Measurements from ENCODE around the gene GRID1.

DNA sequence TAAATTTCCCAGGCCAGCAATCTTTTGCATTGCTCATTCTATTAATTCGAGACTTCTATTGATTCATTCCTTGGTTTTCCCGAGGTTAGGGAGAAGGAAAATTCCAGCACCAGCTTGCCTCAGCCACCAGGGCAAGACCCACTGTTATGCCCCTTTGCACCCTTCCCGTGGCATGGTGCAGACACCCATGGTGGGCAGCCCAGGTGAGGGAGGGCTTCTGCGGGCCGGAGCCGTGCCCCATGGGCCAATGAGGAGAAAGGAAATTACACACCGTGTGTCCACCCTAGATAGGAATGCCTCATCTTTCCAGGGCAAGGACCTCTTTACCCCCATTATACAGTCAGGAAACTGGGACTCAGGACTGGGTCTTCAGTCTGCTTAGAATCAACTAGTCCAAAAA is 4.5 kb upstream of the GRID1 start:
- TF ChIP-seq, protein P1, sequence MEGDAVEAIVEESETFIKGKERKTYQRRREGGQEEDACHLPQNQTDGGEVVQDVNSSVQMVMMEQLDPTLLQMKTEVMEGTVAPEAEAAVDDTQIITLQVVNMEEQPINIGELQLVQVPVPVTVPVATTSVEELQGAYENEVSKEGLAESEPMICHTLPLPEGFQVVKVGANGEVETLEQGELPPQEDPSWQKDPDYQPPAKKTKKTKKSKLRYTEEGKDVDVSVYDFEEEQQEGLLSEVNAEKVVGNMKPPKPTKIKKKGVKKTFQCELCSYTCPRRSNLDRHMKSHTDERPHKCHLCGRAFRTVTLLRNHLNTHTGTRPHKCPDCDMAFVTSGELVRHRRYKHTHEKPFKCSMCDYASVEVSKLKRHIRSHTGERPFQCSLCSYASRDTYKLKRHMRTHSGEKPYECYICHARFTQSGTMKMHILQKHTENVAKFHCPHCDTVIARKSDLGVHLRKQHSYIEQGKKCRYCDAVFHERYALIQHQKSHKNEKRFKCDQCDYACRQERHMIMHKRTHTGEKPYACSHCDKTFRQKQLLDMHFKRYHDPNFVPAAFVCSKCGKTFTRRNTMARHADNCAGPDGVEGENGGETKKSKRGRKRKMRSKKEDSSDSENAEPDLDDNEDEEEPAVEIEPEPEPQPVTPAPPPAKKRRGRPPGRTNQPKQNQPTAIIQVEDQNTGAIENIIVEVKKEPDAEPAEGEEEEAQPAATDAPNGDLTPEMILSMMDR (IDR thresholded peaks at IDR 0.05): no peak
- TF ChIP-seq POLR2A (IDR thresholded peaks at IDR 0.05): no peak

Data from thyroid gland (tissue), 4 donors.